Measurements from ENCODE around the gene CHST10. TPM values are rescaled to one million over a fixed set of nuclear protein-coding genes. Genes with fewer than 3 reads are reported as not detected.

CHST10 gene
- total RNA-seq, 1 experiment from 2014 or later = 24.4 TPM

DNA sequence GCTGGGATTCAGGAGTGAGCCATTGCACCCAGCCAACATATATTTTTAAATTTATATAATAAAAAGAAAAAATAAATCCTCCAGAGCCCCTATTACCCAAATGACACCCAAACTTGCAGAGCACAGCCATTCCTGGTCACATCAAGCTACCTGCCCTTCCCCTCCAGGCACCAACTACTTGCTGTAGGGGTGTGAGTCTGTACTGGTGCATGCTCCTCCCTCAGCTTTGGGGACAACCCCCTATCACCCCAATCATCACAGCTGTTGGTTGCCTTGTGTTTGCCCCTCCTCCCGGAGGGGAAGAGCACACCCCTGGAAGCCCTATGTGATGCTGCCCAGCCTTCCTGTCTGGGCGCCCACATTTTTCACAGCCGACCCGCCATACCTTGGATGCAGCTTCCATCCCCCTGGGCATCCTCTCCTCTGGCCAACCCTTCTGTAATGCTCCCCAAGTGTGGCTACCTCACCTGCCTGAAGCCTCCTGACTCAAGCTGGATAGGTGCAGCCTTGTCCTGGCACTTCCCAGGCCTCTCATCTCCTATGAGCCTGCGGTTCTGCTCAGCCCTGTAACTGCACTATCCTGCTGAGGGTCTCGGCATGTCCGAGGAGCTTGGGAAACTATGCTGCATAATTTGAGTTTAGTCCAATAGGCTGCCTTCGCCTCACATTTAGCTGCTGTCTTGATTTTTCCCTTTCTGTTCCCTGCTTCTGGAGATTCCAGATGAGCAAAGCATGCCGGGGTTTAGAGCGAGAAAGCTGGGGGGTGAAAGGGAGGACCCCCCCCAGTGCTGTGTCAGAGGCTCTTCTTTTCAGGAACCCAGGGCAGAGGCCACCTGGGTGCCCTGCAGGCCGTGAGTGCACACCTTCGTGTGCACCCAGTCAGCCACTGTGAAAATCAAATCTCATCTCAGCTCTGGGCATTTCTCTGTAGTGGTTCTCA lies 27.2 kb downstream of the CHST10 start:
- CTCF ChIA-PET = interaction anchor here (0.8 to 13.6 kb wide), 3 partner anchors 9 to 127 kb away, joined by 3 to 433 read pairs (median 7); no protein-coding TSS in a partner anchor

DNA sequence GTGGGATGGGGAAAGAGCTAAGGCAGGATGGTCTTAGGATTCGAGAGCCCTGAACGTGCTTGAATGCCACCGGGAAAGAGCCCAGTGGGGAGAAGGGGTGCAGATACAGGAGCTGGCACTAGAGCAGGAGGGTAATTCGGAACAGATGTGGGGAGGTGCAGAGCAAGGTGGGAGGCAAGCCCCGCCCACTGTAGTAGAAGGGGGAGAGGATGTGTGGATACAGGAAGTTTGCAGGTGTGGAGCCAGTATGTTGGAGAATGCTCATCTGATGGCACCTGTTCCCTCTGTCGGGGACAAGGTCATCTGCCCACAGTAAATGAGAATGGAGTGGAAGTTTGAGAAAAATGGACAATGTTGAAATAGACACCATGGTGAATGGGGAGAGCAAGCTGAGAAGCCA lies 28.8 kb downstream of the CHST10 start:
- no peak overlapping the region for H3K27ac Mint-ChIP-seq
- ChIA-PET POLR2A (no interaction called here), CTCF (interaction anchor here (1.5 to 13.6 kb wide), 2 partner anchors 9 to 126 kb away, joined by 3 to 433 read pairs; no protein-coding TSS in a partner anchor)
- H3K36me3 Mint-ChIP-seq = peaks cover 11% of the 10 kb centered on the region
- H3K4me3 Mint-ChIP-seq = no peak overlapping the region
- no peaks in the 10 kb centered on the region for H3K9me3 Mint-ChIP-seq
- H3K27me3 Mint-ChIP-seq (ENCODE audit: low read depth) = no peaks in the 10 kb centered on the region
- TF ChIP-seq, protein P1, sequence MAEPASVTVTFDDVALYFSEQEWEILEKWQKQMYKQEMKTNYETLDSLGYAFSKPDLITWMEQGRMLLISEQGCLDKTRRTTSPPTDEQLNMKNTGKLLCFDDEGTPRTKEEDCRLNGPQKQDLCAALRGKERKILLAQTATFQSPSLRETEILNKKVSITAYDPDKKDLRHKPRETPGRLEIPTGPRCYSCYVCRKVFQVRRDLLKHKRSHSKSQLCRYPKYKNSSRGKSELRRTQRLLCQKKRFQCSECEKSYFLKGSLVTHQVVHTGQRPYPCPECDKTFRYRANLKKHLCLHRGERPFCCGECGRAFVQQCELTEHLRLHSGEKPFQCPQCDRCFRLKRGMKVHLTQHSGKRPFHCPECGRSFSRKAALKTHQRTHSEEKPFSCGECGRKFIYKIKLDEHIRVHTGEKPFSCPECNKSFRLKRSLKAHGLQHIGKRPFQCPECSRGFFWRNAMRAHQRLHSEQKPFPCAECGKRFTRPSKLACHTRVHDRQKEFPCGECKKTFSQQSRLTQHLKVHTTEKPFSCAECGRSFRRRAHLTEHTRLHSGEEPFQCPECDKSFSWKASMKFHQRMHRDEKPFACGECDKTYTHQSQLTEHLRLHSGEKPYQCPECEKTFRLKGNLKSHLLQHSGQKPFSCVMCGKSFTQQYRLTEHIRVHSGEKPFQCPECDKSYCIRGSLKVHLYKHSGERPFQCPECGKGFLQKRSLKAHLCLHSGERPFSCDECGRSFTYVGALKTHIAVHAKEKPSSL (CRISPR knock-in tag; conservative IDR thresholded peaks at IDR 0.05) = no peak
- TF ChIP-seq FOXP1 (CRISPR knock-in tag; IDR thresholded peaks at IDR 0.05; ENCODE audit: borderline replicate concordance) = no peak
- H3K4me1 Mint-ChIP-seq = peaks cover 12% of the 10 kb centered on the region
- peak; percentile 60 for ATAC-seq
- no peak for DNase-seq (ENCODE audit: low spot score)

More for the DNA sequence above, 27.2 kb downstream of the CHST10 start:
- Mint-ChIP-seq H3K4me1 (peaks cover 12% of the 10 kb centered on the region), H3K36me3 (peaks cover 19% of the 10 kb centered on the region), H3K27ac (no peak overlapping the region), H3K27me3 (ENCODE audit: low read depth) (no peaks in the 10 kb centered on the region), H3K9me3 (no peaks in the 10 kb centered on the region), H3K4me3 (no peak overlapping the region)
- POLR2A ChIA-PET = no interaction called here
- DNase-seq (ENCODE audit: low spot score) (no peak), ATAC-seq (peak; percentile 67)
- TF ChIP-seq, protein P2, sequence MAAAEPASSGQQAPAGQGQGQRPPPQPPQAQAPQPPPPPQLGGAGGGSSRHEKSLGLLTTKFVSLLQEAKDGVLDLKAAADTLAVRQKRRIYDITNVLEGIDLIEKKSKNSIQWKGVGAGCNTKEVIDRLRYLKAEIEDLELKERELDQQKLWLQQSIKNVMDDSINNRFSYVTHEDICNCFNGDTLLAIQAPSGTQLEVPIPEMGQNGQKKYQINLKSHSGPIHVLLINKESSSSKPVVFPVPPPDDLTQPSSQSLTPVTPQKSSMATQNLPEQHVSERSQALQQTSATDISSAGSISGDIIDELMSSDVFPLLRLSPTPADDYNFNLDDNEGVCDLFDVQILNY (CRISPR knock-in tag; IDR thresholded peaks at IDR 0.05) = no peak
- TF ChIP-seq NFYB (CRISPR knock-in tag; conservative IDR thresholded peaks at IDR 0.05; ENCODE audit: low read depth) (no peak), ETV6 (CRISPR knock-in tag; IDR thresholded peaks at IDR 0.05) (no peak), ELF4 (CRISPR knock-in tag; IDR thresholded peaks at IDR 0.05; ENCODE audit: low read depth) (no peak), TEAD1 (CRISPR knock-in tag; IDR thresholded peaks at IDR 0.05) (no peak), JUN (CRISPR knock-in tag; IDR thresholded peaks at IDR 0.05) (no peak), JAZF1 (CRISPR knock-in tag; IDR thresholded peaks at IDR 0.05) (no peak)
- TF ChIP-seq, protein P3, sequence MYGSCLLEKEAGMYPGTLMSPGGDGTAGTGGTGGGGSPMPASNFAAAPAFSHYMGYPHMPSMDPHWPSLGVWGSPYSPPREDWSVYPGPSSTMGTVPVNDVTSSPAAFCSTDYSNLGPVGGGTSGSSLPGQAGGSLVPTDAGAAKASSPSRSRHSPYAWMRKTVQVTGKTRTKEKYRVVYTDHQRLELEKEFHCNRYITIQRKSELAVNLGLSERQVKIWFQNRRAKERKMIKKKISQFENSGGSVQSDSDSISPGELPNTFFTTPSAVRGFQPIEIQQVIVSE (CRISPR knock-in tag; IDR thresholded peaks at IDR 0.05; ENCODE audit: borderline replicate concordance) = no peak
- TF ChIP-seq, protein P4, sequence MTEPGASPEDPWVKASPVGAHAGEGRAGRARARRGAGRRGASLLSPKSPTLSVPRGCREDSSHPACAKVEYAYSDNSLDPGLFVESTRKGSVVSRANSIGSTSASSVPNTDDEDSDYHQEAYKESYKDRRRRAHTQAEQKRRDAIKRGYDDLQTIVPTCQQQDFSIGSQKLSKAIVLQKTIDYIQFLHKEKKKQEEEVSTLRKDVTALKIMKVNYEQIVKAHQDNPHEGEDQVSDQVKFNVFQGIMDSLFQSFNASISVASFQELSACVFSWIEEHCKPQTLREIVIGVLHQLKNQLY (CRISPR knock-in tag; IDR thresholded peaks at IDR 0.05) = no peak

DNA sequence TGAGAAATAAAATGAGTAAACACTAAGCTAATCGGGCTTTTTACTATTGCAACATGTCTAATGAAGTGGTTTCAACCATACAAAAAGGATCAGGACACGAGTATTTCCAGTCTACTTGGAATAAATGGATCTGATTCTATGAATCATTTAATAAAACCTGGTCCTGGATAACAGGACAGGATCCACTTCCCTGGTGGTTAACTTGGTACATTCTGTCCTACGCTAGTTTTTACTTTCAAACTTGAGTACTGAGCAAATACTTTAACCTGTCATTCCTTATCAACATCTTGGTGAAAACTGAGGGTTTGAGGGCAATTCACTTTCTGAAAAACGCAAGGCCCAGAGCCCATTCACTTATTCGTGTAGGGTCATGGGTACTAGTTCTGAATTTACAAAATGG lies 33.5 kb downstream of the CHST10 start:
- no peak for ATAC-seq
- Mint-ChIP-seq H3K4me3 (no peak overlapping the region), H3K9me3 (no peaks in the 10 kb centered on the region), H3K27me3 (ENCODE audit: low read depth) (no peaks in the 10 kb centered on the region), H3K36me3 (no peaks in the 10 kb centered on the region), H3K4me1 (peaks cover 13% of the 10 kb centered on the region), H3K27ac (no peak overlapping the region)
- CTCF ChIA-PET = interaction anchor here (13.6 kb wide), 1 partner anchor 121 kb away, joined by 433 read pairs; no protein-coding TSS in a partner anchor
- TF ChIP-seq ZBTB21 (CRISPR knock-in tag; IDR thresholded peaks at IDR 0.05; ENCODE audit: borderline replicate concordance) = no peak
- DNase-seq (ENCODE audit: low spot score) = no peak
- POLR2A ChIA-PET = no interaction called here

DNA sequence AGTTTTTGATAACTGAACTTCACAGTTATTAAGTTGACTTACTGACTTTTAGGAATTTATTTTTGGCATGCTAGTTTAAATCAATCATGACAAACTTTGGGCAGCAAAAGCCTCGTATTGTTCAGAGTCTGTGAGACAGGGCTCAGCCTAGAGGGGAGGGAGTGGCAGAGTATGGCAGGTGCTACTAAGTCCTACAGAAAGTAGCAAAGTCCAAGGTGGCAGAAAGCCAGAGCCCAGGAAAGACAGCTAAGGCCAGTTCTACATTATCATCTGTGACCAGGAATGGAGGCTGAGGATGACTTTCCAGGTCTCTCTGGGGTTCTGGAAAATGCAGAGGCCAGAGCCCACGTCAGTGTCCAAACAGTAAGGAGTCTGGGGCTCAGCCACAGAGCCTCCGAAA lies 34.2 kb downstream of the CHST10 start:
- Mint-ChIP-seq H3K27ac (no peak overlapping the region), H3K4me3 (no peak overlapping the region), H3K9me3 (no peaks in the 10 kb centered on the region), H3K27me3 (ENCODE audit: low read depth) (no peaks in the 10 kb centered on the region), H3K36me3 (no peaks in the 10 kb centered on the region), H3K4me1 (peaks cover 6% of the 10 kb centered on the region; the same call in 1 of the 2 replicates)
- DNase-seq (ENCODE audit: low spot score) = no peak
- ChIA-PET CTCF (interaction anchor here (13.6 kb wide), 1 partner anchor 121 kb away, joined by 433 read pairs; no protein-coding TSS in a partner anchor), POLR2A (no interaction called here)
- TF ChIP-seq FOXJ3 (CRISPR knock-in tag; IDR thresholded peaks at IDR 0.05; ENCODE audit: borderline replicate concordance) (no peak), ZNF396 (CRISPR knock-in tag; IDR thresholded peaks at IDR 0.05; ENCODE audit: borderline replicate concordance) (no peak), SMAD4 (CRISPR knock-in tag; IDR thresholded peaks at IDR 0.05) (no peak), ZNF671 (CRISPR knock-in tag; IDR thresholded peaks at IDR 0.05) (no peak)
- no peak for ATAC-seq

Measured in WTC11 (cell line).